ENCODE measurements around the gene TSN.

- TF ChIP-seq REST (IDR thresholded peaks at IDR 0.05; ENCODE audit: unreplicated experiment): no peak
- no peak for TF ChIP-seq CTCF (conservative IDR thresholded peaks at IDR 0.05; ENCODE audit: low read depth in 2 of 2)
- no peak for TF ChIP-seq EZH2 (IDR thresholded peaks at IDR 0.05; ENCODE audit: low read depth, unreplicated experiment)
- TF ChIP-seq POLR2AphosphoS5 (IDR thresholded peaks at IDR 0.05; ENCODE audit: low read depth): no peak
- TF ChIP-seq CREB1 (CRISPR knock-in tag; IDR thresholded peaks at IDR 0.05; ENCODE audit: low read depth): no peak
Observed at GRCh38 chr2:121721926-121722325, 33.5 kb upstream of the TSN start.

All from GM23338 (cell line).